ENCODE results near the gene SRC. TPM values are rescaled to one million over a fixed set of nuclear protein-coding genes. Genes with fewer than 3 reads are reported as not detected.

Gene SRC
- total RNA-seq, 2 donors from 2014 or later, result 102 to 123 TPM

- H3K36me3 ChIP-seq, result no peaks in the 10 kb centered on the region
- no peak overlapping the region for H3K4me3 ChIP-seq
- intact Hi-C loops (cut with DNase I), result no loop called here
- no peak for TF ChIP-seq CTCF (IDR thresholded peaks at IDR 0.05)
- H3K27me3 ChIP-seq, result no peaks in the 10 kb centered on the region
- no peaks in the 10 kb centered on the region for H3K4me1 ChIP-seq
- no peaks in the 10 kb centered on the region for H3K9me3 ChIP-seq
- no peak overlapping the region for H3K9ac ChIP-seq (ENCODE audit: low read depth in 2 of 2, low read length in 2 of 2)
- no peak overlapping the region for H3K27ac ChIP-seq
- DNase-seq, result no peak
Observed at GRCh38 chr20:37326666-37327065, 19.3 kb upstream of the SRC start.

- no peak overlapping the region for H3K27ac ChIP-seq
- no peak for TF ChIP-seq CTCF (IDR thresholded peaks at IDR 0.05)
- intact Hi-C loops (cut with DNase I), result no loop called here
- no peak overlapping the region for H3K4me3 ChIP-seq
- no peaks in the 10 kb centered on the region for H3K9me3 ChIP-seq
- H3K9ac ChIP-seq (ENCODE audit: low read depth in 2 of 2, low read length in 2 of 2), result no peak overlapping the region
- peak; percentile 71 for DNase-seq
- H3K27me3 ChIP-seq, result no peaks in the 10 kb centered on the region
- no peaks in the 10 kb centered on the region for H3K4me1 ChIP-seq
- H3K36me3 ChIP-seq, result no peaks in the 10 kb centered on the region
Observed at GRCh38 chr20:37327748-37328147, 18.2 kb upstream of the SRC start.

GRCh38 chr20:37328149-37328945 is 17.6 kb upstream of the SRC start:
- no peak overlapping the region for H3K4me3 ChIP-seq
- H3K9ac ChIP-seq (ENCODE audit: low read depth in 2 of 2, low read length in 2 of 2), result no peak overlapping the region
- intact Hi-C loops (cut with DNase I), result no loop called here
- no peaks in the 10 kb centered on the region for H3K9me3 ChIP-seq
- no peaks in the 10 kb centered on the region for H3K27me3 ChIP-seq
- H3K36me3 ChIP-seq, result no peaks in the 10 kb centered on the region
- H3K27ac ChIP-seq, result no peak overlapping the region
- no peak for TF ChIP-seq CTCF (IDR thresholded peaks at IDR 0.05)
- H3K4me1 ChIP-seq, result no peaks in the 10 kb centered on the region
- DNase-seq, result no peak

GRCh38 chr20:37329481-37330165 is 16.3 kb upstream of the SRC start:
- no peaks in the 10 kb centered on the region for H3K9me3 ChIP-seq
- no peak for DNase-seq
- no peaks in the 10 kb centered on the region for H3K27me3 ChIP-seq
- H3K36me3 ChIP-seq, result no peaks in the 10 kb centered on the region
- no peak overlapping the region for H3K4me3 ChIP-seq
- no peak overlapping the region for H3K27ac ChIP-seq
- no peak for TF ChIP-seq CTCF (IDR thresholded peaks at IDR 0.05)
- no peak overlapping the region for H3K9ac ChIP-seq (ENCODE audit: low read depth in 2 of 2, low read length in 2 of 2)
- no peaks in the 10 kb centered on the region for H3K4me1 ChIP-seq
- intact Hi-C loops (cut with DNase I), result no loop called here

GRCh38 chr20:37330316-37330715 is 15.6 kb upstream of the SRC start:
- Histone ChIP-seq H3K4me3 (no peak overlapping the region), H3K27ac (no peak overlapping the region), H3K36me3 (no peaks in the 10 kb centered on the region), H3K4me1 (no peaks in the 10 kb centered on the region), H3K9ac (ENCODE audit: low read depth in 2 of 2, low read length in 2 of 2) (no peak overlapping the region), H3K27me3 (no peaks in the 10 kb centered on the region), H3K9me3 (no peaks in the 10 kb centered on the region)
- TF ChIP-seq CTCF (IDR thresholded peaks at IDR 0.05), result no peak
- DNase-seq, result no peak
- intact Hi-C loops (cut with DNase I), result no loop called here

All from colonic mucosa (tissue), 4 donors.